ENCODE data around the gene BTBD2. TPM values are rescaled to one million over a fixed set of nuclear protein-coding genes. Genes with fewer than 3 reads are reported as not detected.

The BTBD2 gene
- total and polyA plus RNA-seq, 2 of the 8 experiments (the other 6 are each of a cell fraction or from before 2014, with no cell fraction given): 91.7 to 92.3 TPM

GRCh38 chr19:2050349-2050990 lies 35.0 kb upstream of the BTBD2 start:
- H3K4me1 ChIP-seq (replicated peaks in 1 of 4; ENCODE audit: control insufficient read depth in 3 of 4, insufficient read depth in 4 of 4, low read length in 3 of 4): peaks cover 0 to 12% (median 8%) of the 10 kb centered on the region in 4 experiments; a peak in 5 of 7 replicates
- H3K27me3 ChIP-seq (replicated peaks in 1 of 4; ENCODE audit: control insufficient read depth in 3 of 4, extremely low read depth in 1 of 4, insufficient read depth in 3 of 4, low read length in 3 of 4): no peaks in the 10 kb centered on the region
- peak overlapping the region; percentile 78 to 91 for H3K4me2 ChIP-seq (ENCODE audit: insufficient read depth in 1 of 2, low read depth in 2 of 2, low read length in 2 of 2)
- TF ChIP-seq CBX5 (IDR thresholded peaks at IDR 0.05; ENCODE audit: low read depth, low read length) (no peak), ZNF274 (IDR thresholded peaks at IDR 0.05; ENCODE audit: borderline replicate concordance, extremely low read depth, low read length) (no peak), ASH2L (IDR thresholded peaks at IDR 0.05; ENCODE audit: low read length) (no peak), RNF2 (IDR thresholded peaks at IDR 0.05; ENCODE audit: borderline replicate concordance, low read depth, low read length, missing control alignments, poor library complexity, severe bottlenecking) (no peak), TAF7 (optimal IDR thresholded peaks at IDR 0.05; ENCODE audit: borderline replicate concordance, low read depth, low read length) (no peak), GTF2F1 (IDR thresholded peaks at IDR 0.05; ENCODE audit: borderline replicate concordance, low read depth, low read length) (no peak), RBBP5 (IDR thresholded peaks at IDR 0.05; ENCODE audit: borderline replicate concordance, low read depth, low read length) (no peak), SP1 (IDR thresholded peaks at IDR 0.05; ENCODE audit: low read depth, low read length) (no peak), GABPA (IDR thresholded peaks at IDR 0.05; ENCODE audit: borderline replicate concordance, insufficient read depth, low read length) (no peak)
- no peak overlapping the region for H4K91ac ChIP-seq (replicated peaks; ENCODE audit: insufficient read length, low read length)
- H3K4me3 ChIP-seq (ENCODE audit: extremely low read depth in 1 of 4, insufficient read depth in 2 of 4, low read depth in 3 of 4, low read length in 4 of 4): peak overlapping the region; percentile 54 to 100 (median 88)
- no peak overlapping the region for H2BK15ac ChIP-seq (ENCODE audit: low read length)
- H3K14ac ChIP-seq (ENCODE audit: insufficient read length): peak overlapping the region; percentile 92
- no peak overlapping the region for H4K5ac ChIP-seq (ENCODE audit: insufficient read length, low read depth, low read length)
- H2AK5ac ChIP-seq (ENCODE audit: low read depth, low read length): no peak overlapping the region
- peak overlapping the region; percentile 90 for H3K56ac ChIP-seq (replicated peaks; ENCODE audit: insufficient read length, low read depth, low read length)
- no peaks in the 10 kb centered on the region for H3K9me3 ChIP-seq (ENCODE audit: insufficient read depth in 2 of 2, low read depth in 1 of 2, low read length in 1 of 2)
- peaks cover 0 to 8% (median 0%) of the 10 kb centered on the region in 4 experiments; a peak in 3 of 8 replicates for H3K36me3 ChIP-seq (ENCODE audit: control insufficient read depth in 2 of 4, insufficient read depth in 4 of 4, low read length in 3 of 4)
- H3K27ac ChIP-seq (ENCODE audit: low read depth, low read length): no peak overlapping the region
- H2BK12ac ChIP-seq (ENCODE audit: low read depth, low read length): no peak overlapping the region
- peak overlapping the region; percentile 9 for H3K18ac ChIP-seq (ENCODE audit: extremely low read depth, low read length)
- H3K79me1 ChIP-seq (ENCODE audit: low read depth, low read length): peaks cover 16% of the 10 kb centered on the region
- CTCF ChIA-PET (ENCODE audit: partially characterized antibody): no interaction called here
- H2BK5ac ChIP-seq (ENCODE audit: low read depth, low read length): no peak overlapping the region
- H3K4ac ChIP-seq (replicated peaks; ENCODE audit: insufficient read length, low read depth, low read length): no peak overlapping the region
- no peak overlapping the region for H2BK20ac ChIP-seq (ENCODE audit: low read length)
- no peak for FAIRE-seq
- peaks cover 9 to 27% of the 10 kb centered on the region in 2 experiments; a peak in 2 of 4 replicates for H3K79me2 ChIP-seq (ENCODE audit: control insufficient read depth in 1 of 2, insufficient read depth in 2 of 2, low read length in 2 of 2)
- peak overlapping the region; percentile 84; the same call in 1 of the 2 replicates for H4K8ac ChIP-seq (ENCODE audit: extremely low read depth, insufficient read depth, low read length)
- no peak overlapping the region for H2BK120ac ChIP-seq (replicated peaks; ENCODE audit: low read depth, low read length)
- no peak for DNase-seq (ENCODE audit: low read depth in 1 of 2, low spot score in 2 of 2)
- WGBS, 2 experiments (ENCODE audit: extremely low coverage in 1 of 2, insufficient coverage in 1 of 2, insufficient read length in 1 of 2, insufficient replicate concordance in 2 of 2, low coverage in 1 of 2, low lambda C conversion rate in 2 of 2, missing lambda C conversion rate in 1 of 2): 2% methylated on average over 21 of the region's 49 CpGs; no CpG with 5 or more reads in 1 of the 2 experiments
- POLR2A ChIA-PET (ENCODE audit: partially characterized antibody): interaction anchor here (0.7 to 22.2 kb wide), 10 partner anchors 10 to 86 kb away, joined by 3 to 524 read pairs (median 3); no protein-coding TSS in a partner anchor
- H2AFZ ChIP-seq (ENCODE audit: low read length): no peak overlapping the region
- no peak overlapping the region for H3K23ac ChIP-seq (ENCODE audit: insufficient read length)
- peaks cover 4% of the 10 kb centered on the region; the same call in 1 of the 2 replicates for H3K23me2 ChIP-seq (ENCODE audit: low read depth, low read length)
- H3K9ac ChIP-seq (replicated peaks in 1 of 4; ENCODE audit: extremely low read depth in 1 of 4, low read depth in 3 of 4, low read length in 3 of 4): peak overlapping the region; percentile 62 to 89 (median 68)
- peaks cover 21 to 38% of the 10 kb centered on the region in 2 experiments for H4K20me1 ChIP-seq (replicated peaks in 1 of 2; ENCODE audit: control insufficient read depth in 1 of 2, insufficient read depth in 2 of 2, low read length in 2 of 2)
